ENCODE results near the gene MAP3K14.

Gene MAP3K14

GRCh38 chr17:45338996-45339535, 22.2 kb upstream of the MAP3K14 start:
- no peak for FAIRE-seq

GRCh38 chr17:45338023-45338781, 21.4 kb upstream of the MAP3K14 start:
- no peak for FAIRE-seq

- FAIRE-seq = no peak
These were observed 19.8 kb upstream of the MAP3K14 start for GRCh38 chr17:45336390-45337182.

GRCh38 chr17:45335721-45336120, 18.9 kb upstream of the MAP3K14 start:
- no peak for FAIRE-seq

GRCh38 chr17:45334701-45335677, 18.2 kb upstream of the MAP3K14 start:
- FAIRE-seq = no peak

GRCh38 chr17:45334231-45334630, 17.4 kb upstream of the MAP3K14 start:
- no peak for FAIRE-seq

GRCh38 chr17:45333702-45334092, 16.9 kb upstream of the MAP3K14 start:
- FAIRE-seq = no peak

- no peak for FAIRE-seq
These were observed 16.3 kb upstream of the MAP3K14 start for GRCh38 chr17:45332989-45333701.

- FAIRE-seq = no peak
These were observed 15.7 kb upstream of the MAP3K14 start for GRCh38 chr17:45332505-45332904.

- no peak for FAIRE-seq
These were observed 9.8 kb upstream of the MAP3K14 start for GRCh38 chr17:45326626-45327025.

- FAIRE-seq = no peak
These were observed 9.0 kb upstream of the MAP3K14 start for GRCh38 chr17:45325810-45326209.

- no peak for FAIRE-seq
These were observed 7.5 kb upstream of the MAP3K14 start for GRCh38 chr17:45324336-45324735.

GRCh38 chr17:45322168-45322567, 5.3 kb upstream of the MAP3K14 start:
- no peak for FAIRE-seq

- FAIRE-seq = no peak
These were observed 4.2 kb upstream of the MAP3K14 start for GRCh38 chr17:45320931-45321461.

GRCh38 chr17:45320349-45320930, 3.6 kb upstream of the MAP3K14 start:
- FAIRE-seq = no peak

- no peak for FAIRE-seq
These were observed 2.5 kb upstream of the MAP3K14 start for GRCh38 chr17:45319239-45319703.

GRCh38 chr17:45318561-45319230, 1.9 kb upstream of the MAP3K14 start:
- FAIRE-seq = no peak

GRCh38 chr17:45317111-45317928, 500 bp upstream of the MAP3K14 start:
- no peak for FAIRE-seq

- FAIRE-seq = no peak
These were observed 979 bp downstream of the MAP3K14 start for GRCh38 chr17:45315648-45316433.
